ENCODE measurements around the gene SPEG. TPM values are rescaled to one million over a fixed set of nuclear protein-coding genes. Genes with fewer than 3 reads are reported as not detected.

The SPEG gene
- total and polyA plus RNA-seq, 7 donors, result 6.0 to 321 (median 123) TPM

DNA sequence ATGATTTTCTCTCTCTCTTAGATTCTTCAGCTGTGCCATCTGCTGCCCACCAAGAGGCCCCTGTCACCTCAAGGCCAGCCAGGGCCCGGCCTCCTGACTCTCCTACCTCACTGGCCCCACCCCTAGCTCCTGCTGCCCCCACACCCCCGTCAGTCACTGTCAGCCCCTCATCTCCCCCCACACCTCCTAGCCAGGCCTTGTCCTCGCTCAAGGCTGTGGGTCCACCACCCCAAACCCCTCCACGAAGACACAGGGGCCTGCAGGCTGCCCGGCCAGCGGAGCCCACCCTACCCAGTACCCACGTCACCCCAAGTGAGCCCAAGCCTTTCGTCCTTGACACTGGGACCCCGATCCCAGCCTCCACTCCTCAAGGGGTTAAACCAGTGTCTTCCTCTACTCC, 54.7 kb downstream of the SPEG start:
- TF ChIP-seq POLR2A (IDR thresholded peaks at IDR 0.05), result no peak
- TF ChIP-seq EP300 (IDR thresholded peaks at IDR 0.05), result no peak
- TF ChIP-seq, protein P1, sequence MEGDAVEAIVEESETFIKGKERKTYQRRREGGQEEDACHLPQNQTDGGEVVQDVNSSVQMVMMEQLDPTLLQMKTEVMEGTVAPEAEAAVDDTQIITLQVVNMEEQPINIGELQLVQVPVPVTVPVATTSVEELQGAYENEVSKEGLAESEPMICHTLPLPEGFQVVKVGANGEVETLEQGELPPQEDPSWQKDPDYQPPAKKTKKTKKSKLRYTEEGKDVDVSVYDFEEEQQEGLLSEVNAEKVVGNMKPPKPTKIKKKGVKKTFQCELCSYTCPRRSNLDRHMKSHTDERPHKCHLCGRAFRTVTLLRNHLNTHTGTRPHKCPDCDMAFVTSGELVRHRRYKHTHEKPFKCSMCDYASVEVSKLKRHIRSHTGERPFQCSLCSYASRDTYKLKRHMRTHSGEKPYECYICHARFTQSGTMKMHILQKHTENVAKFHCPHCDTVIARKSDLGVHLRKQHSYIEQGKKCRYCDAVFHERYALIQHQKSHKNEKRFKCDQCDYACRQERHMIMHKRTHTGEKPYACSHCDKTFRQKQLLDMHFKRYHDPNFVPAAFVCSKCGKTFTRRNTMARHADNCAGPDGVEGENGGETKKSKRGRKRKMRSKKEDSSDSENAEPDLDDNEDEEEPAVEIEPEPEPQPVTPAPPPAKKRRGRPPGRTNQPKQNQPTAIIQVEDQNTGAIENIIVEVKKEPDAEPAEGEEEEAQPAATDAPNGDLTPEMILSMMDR (IDR thresholded peaks at IDR 0.05), result no peak
- TF ChIP-seq POLR2AphosphoS5 (IDR thresholded peaks at IDR 0.05), result no peak
- H3K36me3 ChIP-seq, result peaks cover 21 to 83% (median 47%) of the 10 kb centered on the region in 4 donors
- 79 to 83% methylated on average over 9 of the region's 9 CpGs for WGBS, 2 donors
- H3K27me3 ChIP-seq, result peaks cover 3 to 12% (median 5%) of the 10 kb centered on the region in 3 donors
- peaks cover 0 to 9% (median 7%) of the 10 kb centered on the region in 4 donors for H3K4me1 ChIP-seq
- peak overlapping the region in 3 of 4 donors; percentile 61 to 99 (median 99) for H3K27ac ChIP-seq
- no peak overlapping the region for H3K4me3 ChIP-seq
- no peaks in the 10 kb centered on the region for H3K9me3 ChIP-seq
- intact Hi-C loops (cut with DNase I), result no loop called here
- no peak for DNase-seq

DNA sequence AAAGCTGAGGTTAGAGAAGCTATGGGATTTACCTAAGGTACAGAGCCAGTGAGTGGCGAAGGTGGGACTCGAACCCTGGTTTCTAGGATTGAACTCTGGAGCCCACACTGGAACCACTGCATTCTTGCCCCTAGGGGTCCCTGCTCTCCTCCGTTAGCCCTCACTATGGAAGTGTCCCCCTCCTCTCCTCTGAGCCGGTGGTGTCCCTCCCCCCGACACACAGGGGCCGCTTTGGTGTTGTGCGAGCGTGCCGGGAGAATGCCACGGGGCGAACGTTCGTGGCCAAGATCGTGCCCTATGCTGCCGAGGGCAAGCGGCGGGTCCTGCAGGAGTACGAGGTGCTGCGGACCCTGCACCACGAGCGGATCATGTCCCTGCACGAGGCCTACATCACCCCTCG, 55.5 kb downstream of the SPEG start:
- Histone ChIP-seq H3K36me3 (peaks cover 21 to 81% (median 45%) of the 10 kb centered on the region in 4 donors), H3K27me3 (peaks cover 0 to 3% (median 0%) of the 10 kb centered on the region in 3 donors), H3K4me1 (peaks cover 0 to 7% (median 6%) of the 10 kb centered on the region in 4 donors), H3K4me3 (no peak overlapping the region), H3K27ac (peak overlapping the region in 3 of 4 donors; percentile 61 to 99 (median 99)), H3K9me3 (no peaks in the 10 kb centered on the region)
- TF ChIP-seq EP300 (IDR thresholded peaks at IDR 0.05) (no peak), POLR2AphosphoS5 (IDR thresholded peaks at IDR 0.05) (no peak)
- TF ChIP-seq, protein P1 (IDR thresholded peaks at IDR 0.05), result peak in 1 of 4 experiments; percentile 26
- DNase-seq, result no peak
- intact Hi-C loops (cut with DNase I), result no loop called here
- 88% methylated on average over 23 of the region's 23 CpGs for WGBS, 2 donors

DNA sequence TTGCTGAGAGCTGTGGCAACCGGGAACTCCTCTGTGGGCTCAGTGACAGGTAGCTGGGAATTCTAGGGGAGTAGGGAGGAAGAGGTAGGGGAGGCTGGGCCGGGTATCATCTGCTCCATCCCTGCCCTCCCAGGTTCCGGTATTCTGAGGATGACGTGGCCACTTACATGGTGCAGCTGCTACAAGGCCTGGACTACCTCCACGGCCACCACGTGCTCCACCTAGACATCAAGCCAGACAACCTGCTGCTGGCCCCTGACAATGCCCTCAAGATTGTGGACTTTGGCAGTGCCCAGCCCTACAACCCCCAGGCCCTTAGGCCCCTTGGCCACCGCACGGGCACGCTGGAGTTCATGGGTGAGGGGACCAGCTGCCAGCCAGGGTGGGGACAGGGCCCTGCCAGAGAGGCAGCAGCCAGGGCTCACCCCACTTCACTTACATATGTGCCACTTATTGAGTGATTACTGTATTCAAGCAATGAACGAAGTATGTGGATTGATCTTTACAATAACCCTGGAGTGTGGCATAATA, 56.0 kb downstream of the SPEG start:
- Histone ChIP-seq H3K4me3 (no peak overlapping the region), H3K36me3 (peaks cover 21 to 77% (median 43%) of the 10 kb centered on the region in 4 donors), H3K9me3 (no peaks in the 10 kb centered on the region), H3K27ac (peak overlapping the region in 3 of 4 donors; percentile 61 to 99 (median 99)), H3K4me1 (peaks cover 0 to 11% (median 11%) of the 10 kb centered on the region in 4 donors), H3K27me3 (no peaks in the 10 kb centered on the region)
- TF ChIP-seq, protein P1 (IDR thresholded peaks at IDR 0.05), result no peak
- TF ChIP-seq POLR2AphosphoS5 (IDR thresholded peaks at IDR 0.05), result peak in 2 of 4 donors; percentile 13 to 35
- DNase-seq, result no peak
- intact Hi-C loops (cut with DNase I), result no loop called here
- WGBS, 2 donors, result 62 to 83% methylated on average over 10 of the region's 10 CpGs

DNA sequence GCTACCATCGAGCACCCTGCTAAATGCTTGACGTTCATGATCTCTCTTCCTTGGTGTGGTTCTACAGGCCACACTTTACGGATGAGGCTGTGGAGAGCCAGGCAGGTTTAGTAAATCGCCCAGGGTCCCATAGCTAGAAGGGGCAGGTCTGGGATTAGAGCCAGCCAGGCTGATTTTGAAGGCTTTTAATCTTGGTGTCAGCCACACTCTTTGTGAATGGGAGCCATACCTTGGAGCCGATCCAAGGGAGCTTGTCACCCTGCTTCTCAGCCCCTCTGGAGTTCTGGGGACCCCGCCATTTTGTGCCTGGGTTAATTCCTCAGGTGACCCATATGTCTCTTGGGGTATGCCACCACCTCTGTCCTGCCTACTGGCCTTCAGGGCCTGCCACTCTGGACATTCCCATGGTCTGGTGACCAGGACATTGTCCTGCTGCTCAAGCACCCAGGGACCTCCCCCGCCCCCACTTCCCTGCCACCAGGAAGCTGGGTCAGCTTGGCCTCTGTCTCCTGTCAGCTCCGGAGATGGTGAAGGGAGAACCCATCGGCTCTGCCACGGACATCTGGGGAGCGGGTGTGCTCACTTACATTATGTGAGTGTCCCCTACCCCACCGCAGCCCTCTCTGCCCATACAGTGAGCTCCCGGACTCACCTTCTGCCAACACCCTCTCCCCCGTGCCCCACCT, 56.8 kb downstream of the SPEG start:
- no peak overlapping the region for H3K4me3 ChIP-seq
- no peak for DNase-seq
- intact Hi-C loops (cut with DNase I), result no loop called here
- no peak for TF ChIP-seq EP300 (IDR thresholded peaks at IDR 0.05)
- TF ChIP-seq, protein P1 (IDR thresholded peaks at IDR 0.05), result no peak
- TF ChIP-seq POLR2AphosphoS5 (IDR thresholded peaks at IDR 0.05), result no peak
- TF ChIP-seq POLR2A (IDR thresholded peaks at IDR 0.05), result no peak
- WGBS, 2 donors, result 72 to 83% methylated on average over 14 of the region's 14 CpGs
- H3K4me1 ChIP-seq, result peaks cover 0 to 19% (median 17%) of the 10 kb centered on the region in 4 donors
- H3K27ac ChIP-seq, result peak overlapping the region in 3 of 4 donors; percentile 61 to 99 (median 99)
- H3K36me3 ChIP-seq, result peaks cover 21 to 70% (median 40%) of the 10 kb centered on the region in 4 donors
- no peaks in the 10 kb centered on the region for H3K27me3 ChIP-seq
- H3K9me3 ChIP-seq, result no peaks in the 10 kb centered on the region

Data from sigmoid colon (tissue), 7 donors.